NCI-H1417 treated with DMSO at 0.1 percent for 48 hours (cell line): ENCODE results near the gene DES.

Experiments used
- DNase-seq: peaks from one replicate; lab custom pipeline; 2025; lab: John Stamatoyannopoulos, UW

The DES gene

GRCh38 chr2:219453671-219454590 is 35.8 kb downstream of the DES start:
- DNase-seq, result no peak

GRCh38 chr2:219455581-219455980 is 37.4 kb downstream of the DES start:
- DNase-seq, result no peak

GRCh38 chr2:219457784-219458369 is 39.7 kb downstream of the DES start:
- no peak for DNase-seq

GRCh38 chr2:219458996-219459395 is 40.8 kb downstream of the DES start:
- no peak for DNase-seq

- no peak for DNase-seq
These were observed 41.5 kb downstream of the DES start for GRCh38 chr2:219459460-219460311.

GRCh38 chr2:219460424-219460926 is 42.3 kb downstream of the DES start:
- DNase-seq, result no peak

GRCh38 chr2:219461047-219461514 is 42.9 kb downstream of the DES start:
- no peak for DNase-seq

GRCh38 chr2:219461669-219462068 is 43.5 kb downstream of the DES start:
- no peak for DNase-seq

- DNase-seq, result no peak
These were observed 44.2 kb downstream of the DES start for GRCh38 chr2:219462349-219462748.

GRCh38 chr2:219464286-219465032 is 46.3 kb downstream of the DES start:
- no peak for DNase-seq

- no peak for DNase-seq
These were observed 47.7 kb downstream of the DES start for GRCh38 chr2:219465659-219466561.

GRCh38 chr2:219466816-219467735 is 48.9 kb downstream of the DES start:
- no peak for DNase-seq

GRCh38 chr2:219467736-219468075 is 49.5 kb downstream of the DES start:
- DNase-seq, result no peak

GRCh38 chr2:219468410-219469185 is 50.4 kb downstream of the DES start:
- no peak for DNase-seq

- DNase-seq, result no peak
These were observed 51.1 kb downstream of the DES start for GRCh38 chr2:219469186-219469724.

GRCh38 chr2:219470429-219470828 is 52.3 kb downstream of the DES start:
- DNase-seq, result no peak

GRCh38 chr2:219471476-219472371 is 53.5 kb downstream of the DES start:
- DNase-seq, result no peak
